Smooth muscle cell (in vitro differentiated cells): ENCODE measurements around the gene CADM1. TPM values are rescaled to one million over a fixed set of nuclear protein-coding genes. Genes with fewer than 3 reads are reported as not detected.

Source experiments
- DNase-seq: peaks from one replicate; lab custom pipeline; 2025; ENCODE audit not compliant: unreplicated experiment; lab: John Stamatoyannopoulos, UW
- H2AFZ ChIP-seq: fragments of 200-600 bp; sonication (generic); 2 replicates; pipeline ENCODE4 v1.6.0; 2016; ENCODE audit warnings: antibody characterized with exemption, low read depth, mild to moderate bottlenecking
- H3F3A ChIP-seq: fragments of 200-600 bp; sonication (generic); 2 replicates; pipeline ENCODE4 v1.6.0; 2017; ENCODE audit warnings: antibody characterized with exemption, low read depth
- H3K27ac ChIP-seq: fragments of 200-600 bp; sonication (generic); 2 replicates; pipeline ENCODE4 v1.5.1; 2016; ENCODE audit warnings: low read depth, mild to moderate bottlenecking
- H3K27me3 ChIP-seq: fragments of 200-600 bp; sonication (generic); 2 replicates; pipeline ENCODE4 v1.6.1; 2016; ENCODE audit warnings: low read depth, mild to moderate bottlenecking
- H3K36me3 ChIP-seq: fragments of 200-600 bp; sonication (generic); 2 replicates; pipeline ENCODE4 v1.5.1; 2016; ENCODE audit warnings: low read depth
- H3K4me1 ChIP-seq: fragments of 200-600 bp; sonication (generic); 2 replicates; pipeline ENCODE4 v1.5.1; 2016; ENCODE audit warnings: low read depth
- H3K4me2 ChIP-seq: fragments of 200-600 bp; sonication (generic); 2 replicates; pipeline ENCODE4 v1.6.0; 2016; ENCODE audit warnings: mild to moderate bottlenecking
- H3K4me3 ChIP-seq: fragments of 200-600 bp; sonication (generic); 2 replicates; pipeline ENCODE4 v1.5.1; 2016; ENCODE audit warnings: mild to moderate bottlenecking
- H3K79me2 ChIP-seq: fragments of 200-600 bp; sonication (generic); 2 replicates; pipeline ENCODE4 v1.6.0; 2016; ENCODE audit warnings: low read depth, mild to moderate bottlenecking
- H3K9ac ChIP-seq: fragments of 200-600 bp; sonication (generic); 2 replicates; pipeline ENCODE4 v1.6.0; 2016; ENCODE audit warnings: low read depth
- H3K9me3 ChIP-seq: fragments of 200-600 bp; sonication (generic); replicated peaks from 2 replicates; pipeline ENCODE4 v1.5.1; 2016; ENCODE audit warnings: low read depth
- H4K20me1 ChIP-seq: fragments of 200-600 bp; sonication (generic); 2 replicates; pipeline ENCODE4 v1.6.0; 2016; ENCODE audit warnings: low read depth
- CTCF ChIP-seq: fragments of 200-600 bp; sonication (generic); IDR thresholded peaks from 2 replicates; pipeline ENCODE4 v1.5.1; 2017; ENCODE audit warnings: borderline replicate concordance, mild to moderate bottlenecking, antibody characterized with exemption; ENCODE audit not compliant: insufficient read depth, poor library complexity, severe bottlenecking
- WGBS: methylation state at CpG from one replicate; pipeline ENCODE4 v1.1.7; 2016; ENCODE audit warnings: low lambda C conversion rate; 5-methylcytosine and 5-hydroxymethylcytosine counted together
- polyA plus RNA-seq: library from polyadenylated mRNA; unstranded; fragments of >200 nt; fragmentation: Nextera tagmentation; extraction: Ambion mirVana; gene quantifications from 2 replicates; pipeline ENCODE4 v1.2.1, GENCODE V29; 2016
- total RNA-seq: library from RNA; depleted of rRNA; stranded (reverse); fragments of >200 nt; gene quantifications from 2 replicates; pipeline ENCODE4 v1.2.3, GENCODE V29; 2014

Gene CADM1
- total and polyA plus RNA-seq, 2 experiments from 2014 or later = 158 to 167 TPM

- Histone ChIP-seq H3K27me3 (no peaks in the 10 kb centered on the region), H3K9ac (no peak overlapping the region), H3F3A (no peaks in the 10 kb centered on the region), H3K9me3 (no peaks in the 10 kb centered on the region), H3K27ac (peak overlapping the region; percentile 46), H2AFZ (no peak overlapping the region), H3K4me3 (no peak overlapping the region), H4K20me1 (peaks cover 50% of the 10 kb centered on the region), H3K79me2 (peaks cover 24% of the 10 kb centered on the region), H3K4me2 (peak overlapping the region; percentile 45), H3K36me3 (no peaks in the 10 kb centered on the region), H3K4me1 (peaks cover 21% of the 10 kb centered on the region)
- TF ChIP-seq CTCF = no peak
- no peak for DNase-seq
These were observed 44.7 kb downstream of the CADM1 start for GRCh38 chr11:115459563-115459962.

DNA sequence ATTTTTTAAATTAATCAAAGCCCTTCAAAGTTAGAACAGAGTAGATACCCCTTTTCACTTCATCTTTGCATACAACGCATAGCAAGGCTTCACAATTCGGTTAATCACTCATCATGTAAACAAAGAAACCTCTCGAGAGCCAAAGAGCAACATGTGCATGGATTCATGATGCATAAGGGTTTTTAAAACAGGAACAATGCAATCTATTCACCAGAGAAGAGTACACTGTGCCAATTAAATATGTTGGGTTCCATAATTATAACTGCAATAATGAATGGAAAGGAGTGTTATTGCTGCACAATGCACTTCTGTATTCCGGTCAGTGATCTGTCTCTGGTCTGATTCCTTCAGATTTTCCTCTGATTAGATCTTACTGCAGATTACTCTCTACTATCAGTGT, 45.3 kb downstream of the CADM1 start:
- no peak for TF ChIP-seq CTCF

GRCh38 chr11:115456019-115456418, 48.2 kb downstream of the CADM1 start:
- H2AFZ ChIP-seq = no peak overlapping the region
- H3K4me3 ChIP-seq = no peak overlapping the region
- H3K27ac ChIP-seq = no peak overlapping the region
- H3K36me3 ChIP-seq = no peaks in the 10 kb centered on the region
- H3K79me2 ChIP-seq = peaks cover 26% of the 10 kb centered on the region
- TF ChIP-seq CTCF = no peak
- H4K20me1 ChIP-seq = peaks cover 69% of the 10 kb centered on the region
- H3K9me3 ChIP-seq = no peaks in the 10 kb centered on the region
- no peak for DNase-seq
- peak overlapping the region; percentile 63 for H3K4me2 ChIP-seq
- peaks cover 18% of the 10 kb centered on the region for H3K4me1 ChIP-seq
- no peaks in the 10 kb centered on the region for H3K27me3 ChIP-seq
- no peak overlapping the region for H3K9ac ChIP-seq
- no peaks in the 10 kb centered on the region for H3F3A ChIP-seq

More for the DNA sequence above, 45.3 kb downstream of the CADM1 start:
- H3K9ac ChIP-seq = no peak overlapping the region
- no peaks in the 10 kb centered on the region for H3K27me3 ChIP-seq
- H3K4me3 ChIP-seq = no peak overlapping the region
- H3K27ac ChIP-seq = peak overlapping the region; percentile 46
- DNase-seq = no peak
- H3K4me2 ChIP-seq = peak overlapping the region; percentile 45
- peaks cover 50% of the 10 kb centered on the region for H4K20me1 ChIP-seq
- no peaks in the 10 kb centered on the region for H3K9me3 ChIP-seq
- no peak overlapping the region for H2AFZ ChIP-seq
- peaks cover 24% of the 10 kb centered on the region for H3K79me2 ChIP-seq
- WGBS = 81% methylated on average over 4 of the region's 4 CpGs
- H3K4me1 ChIP-seq = peaks cover 24% of the 10 kb centered on the region
- H3K36me3 ChIP-seq = no peaks in the 10 kb centered on the region
- H3F3A ChIP-seq = no peaks in the 10 kb centered on the region

DNA sequence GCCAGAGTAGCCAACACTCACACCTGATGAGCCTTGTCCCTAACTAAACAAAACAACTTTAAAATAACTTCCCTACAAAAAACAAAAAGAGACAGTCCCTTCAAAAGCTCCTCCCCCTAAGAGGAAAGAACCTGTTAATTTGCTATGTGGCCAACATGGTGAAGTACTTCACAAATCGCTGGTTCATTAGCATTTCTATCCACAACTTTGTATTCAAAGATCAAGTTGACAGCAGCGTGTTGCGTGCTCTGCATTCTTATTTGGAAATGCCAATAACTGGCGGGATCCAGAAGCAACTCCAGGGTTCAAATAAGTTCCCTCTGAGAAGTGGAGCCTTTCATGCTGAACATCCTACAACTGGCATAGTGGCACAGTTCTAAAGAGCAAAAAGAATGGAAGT, 48.6 kb downstream of the CADM1 start:
- no peak overlapping the region for H3K9ac ChIP-seq

More for the DNA sequence above, 48.6 kb downstream of the CADM1 start:
- WGBS = 68% methylated on average over 4 of the region's 4 CpGs
- Histone ChIP-seq H4K20me1 (peaks cover 73% of the 10 kb centered on the region), H3K4me2 (peak overlapping the region; percentile 63), H3K36me3 (no peaks in the 10 kb centered on the region), H3K27ac (no peak overlapping the region), H3F3A (no peaks in the 10 kb centered on the region), H3K27me3 (no peaks in the 10 kb centered on the region), H3K4me3 (no peak overlapping the region), H3K79me2 (peaks cover 22% of the 10 kb centered on the region), H3K9me3 (no peaks in the 10 kb centered on the region), H3K4me1 (peaks cover 18% of the 10 kb centered on the region), H2AFZ (no peak overlapping the region)
- no peak for TF ChIP-seq CTCF
- DNase-seq = no peak
